Stimulated activated CD4-positive, alpha-beta T cell treated with anti-CD3 and anti-CD28 coated beads, Interleukin-1b, Interleukin-23, amount 100 ng/mL, for 4 hours (primary cell): ENCODE data around the gene TMEFF1.

Experiments
- DNase-seq, 2 donors: peaks; one replicate each; pipeline ENCODE4 v3.0.0-alpha.2; 2020; ENCODE audit warnings: low read depth in 2 of 2

Gene TMEFF1

DNA sequence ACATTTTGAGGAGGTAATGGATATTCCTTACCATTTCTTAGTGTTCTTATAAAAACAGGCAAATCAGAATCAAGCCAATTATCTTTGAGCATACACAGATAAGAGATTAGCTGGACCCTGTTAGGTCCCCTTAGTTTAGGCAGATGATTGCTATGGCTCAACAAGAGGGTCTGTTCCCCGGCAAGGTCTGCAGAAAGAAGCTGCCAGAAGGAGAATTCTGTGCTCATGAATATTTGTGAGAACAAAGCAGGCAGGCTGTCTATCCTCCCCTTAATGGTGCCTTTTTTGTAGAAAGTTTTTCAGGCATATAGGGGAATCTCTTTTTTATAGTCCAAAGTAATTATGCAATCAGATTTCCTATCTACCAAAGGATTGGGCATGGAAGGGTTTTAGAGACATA lies 132.5 kb downstream of the TMEFF1 start:
- DNase-seq, result no peak

DNA sequence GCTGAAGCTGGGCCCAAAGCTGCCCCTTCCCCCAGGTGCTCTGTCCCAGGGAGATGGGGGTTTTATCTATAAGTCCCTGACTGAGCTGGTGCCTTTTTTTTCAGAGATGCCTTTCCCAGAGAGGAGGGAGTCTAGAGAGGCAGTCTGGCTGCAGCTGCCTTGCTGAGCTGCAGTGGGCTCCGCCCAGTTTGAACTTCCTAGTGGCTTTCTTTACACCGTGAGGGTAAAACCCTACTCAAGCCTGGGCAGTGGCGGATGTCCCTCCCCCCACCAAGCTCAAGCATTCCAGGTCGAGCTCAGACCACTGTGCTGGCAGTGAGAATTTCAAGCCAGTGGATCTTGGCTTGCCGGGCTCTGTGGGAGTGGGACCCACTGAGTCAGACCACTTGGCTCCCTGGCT lies 146.2 kb downstream of the TMEFF1 start:
- no peak for DNase-seq

GRCh38 chr9:100619665-100620064 lies 146.7 kb downstream of the TMEFF1 start:
- DNase-seq, result no peak

DNA sequence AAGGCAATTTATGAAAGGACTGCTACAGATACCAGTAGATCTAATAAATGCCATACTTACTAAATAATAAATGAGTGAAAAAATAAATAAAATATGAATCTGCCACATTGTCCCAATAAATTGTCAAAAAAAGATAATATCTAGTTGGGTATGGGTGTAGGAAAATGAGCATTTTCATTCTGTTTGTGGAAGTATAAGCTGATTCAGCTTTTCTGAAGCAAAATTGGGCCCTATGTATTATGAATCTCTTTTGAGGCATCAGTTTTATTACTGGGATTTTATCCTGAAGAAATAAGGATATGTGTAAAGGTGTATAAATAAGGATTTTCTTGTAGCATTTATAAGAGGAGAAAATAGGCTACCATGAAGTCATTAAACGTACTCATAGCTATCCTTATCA lies 151.0 kb downstream of the TMEFF1 start:
- no peak for DNase-seq

DNA sequence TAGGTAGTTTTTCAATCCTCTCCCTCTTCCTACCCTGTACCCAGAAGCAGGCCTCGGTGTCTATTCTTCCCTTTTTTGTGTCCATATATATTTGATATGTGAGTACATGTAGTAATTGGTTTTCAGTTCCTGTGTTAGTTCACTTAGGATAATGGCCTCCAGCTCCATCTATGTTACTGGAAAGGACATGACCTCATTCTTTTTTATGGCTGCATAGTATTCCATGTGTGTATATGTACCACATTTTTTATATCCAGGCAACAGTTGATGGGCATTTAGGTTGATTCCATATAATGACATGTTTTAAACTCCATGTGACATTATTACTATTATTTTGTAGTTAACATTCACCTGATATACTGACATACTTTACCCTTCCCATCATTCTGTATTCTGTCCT lies 154.0 kb downstream of the TMEFF1 start:
- DNase-seq, result no peak
